Nephron (organoid): ENCODE measurements around the gene GNPTAB.

Experiments used
- H3K27ac Mint-ChIP-seq, 3 experiments: 2 replicates each; pipeline ENCODE4 v1.8.0; 2020; ENCODE audit warnings: mixed read lengths in 3 of 3, mild to moderate bottlenecking in 2 of 3, moderate library complexity in 1 of 3
- H3K27me3 Mint-ChIP-seq: 2 replicates; pipeline ENCODE4 v1.8.0; 2021; ENCODE audit warnings: low read depth, mild to moderate bottlenecking, moderate library complexity, mixed read lengths
- H3K36me3 Mint-ChIP-seq: 2 replicates; pipeline ENCODE4 v1.8.0; 2020; ENCODE audit warnings: low read depth, mixed read lengths
- H3K4me1 Mint-ChIP-seq: 2 replicates; pipeline ENCODE4 v1.8.0; 2020; ENCODE audit warnings: mixed read lengths
- H3K4me3 Mint-ChIP-seq, 3 experiments: 2 replicates each; pipeline ENCODE4 v1.8.0; 2020; ENCODE audit warnings: mild to moderate bottlenecking in 3 of 3, mixed read lengths in 3 of 3, moderate library complexity in 2 of 3
- H3K9me3 Mint-ChIP-seq: 2 replicates; pipeline ENCODE4 v1.8.0; 2020; ENCODE audit warnings: mixed read lengths
- TF ChIP-seq, protein P1 (sequence below), 3 experiments: fragments of 200-600 bp; sonication (generic); IDR thresholded peaks; one replicate each; pipeline ENCODE4 v1.5.0; 2021; ENCODE audit warnings: antibody characterized with exemption in 3 of 3; ENCODE audit not compliant: unreplicated experiment in 3 of 3

The GNPTAB gene

DNA sequence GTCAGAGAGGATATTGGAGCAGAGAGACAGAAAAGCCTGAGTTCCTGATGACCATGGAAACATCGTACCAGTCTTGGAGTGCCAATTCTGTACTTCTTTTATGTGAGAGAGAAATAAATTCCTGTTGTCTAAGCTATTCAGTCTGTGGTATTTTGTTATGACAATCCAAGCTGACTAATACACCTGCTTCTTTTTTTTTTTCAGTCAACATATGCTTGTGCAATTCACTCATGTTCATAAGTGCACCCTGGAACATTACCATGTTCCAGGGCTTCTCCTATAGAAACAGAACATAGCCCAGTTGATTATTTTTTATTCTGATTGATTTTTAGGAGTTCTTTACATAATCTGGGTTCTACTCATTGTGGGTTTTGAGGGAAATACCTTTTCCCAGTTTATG, 135.1 kb downstream of the GNPTAB start:
- H3K36me3 Mint-ChIP-seq, result no peaks in the 10 kb centered on the region
- no peaks in the 10 kb centered on the region for H3K9me3 Mint-ChIP-seq
- TF ChIP-seq, protein P1, sequence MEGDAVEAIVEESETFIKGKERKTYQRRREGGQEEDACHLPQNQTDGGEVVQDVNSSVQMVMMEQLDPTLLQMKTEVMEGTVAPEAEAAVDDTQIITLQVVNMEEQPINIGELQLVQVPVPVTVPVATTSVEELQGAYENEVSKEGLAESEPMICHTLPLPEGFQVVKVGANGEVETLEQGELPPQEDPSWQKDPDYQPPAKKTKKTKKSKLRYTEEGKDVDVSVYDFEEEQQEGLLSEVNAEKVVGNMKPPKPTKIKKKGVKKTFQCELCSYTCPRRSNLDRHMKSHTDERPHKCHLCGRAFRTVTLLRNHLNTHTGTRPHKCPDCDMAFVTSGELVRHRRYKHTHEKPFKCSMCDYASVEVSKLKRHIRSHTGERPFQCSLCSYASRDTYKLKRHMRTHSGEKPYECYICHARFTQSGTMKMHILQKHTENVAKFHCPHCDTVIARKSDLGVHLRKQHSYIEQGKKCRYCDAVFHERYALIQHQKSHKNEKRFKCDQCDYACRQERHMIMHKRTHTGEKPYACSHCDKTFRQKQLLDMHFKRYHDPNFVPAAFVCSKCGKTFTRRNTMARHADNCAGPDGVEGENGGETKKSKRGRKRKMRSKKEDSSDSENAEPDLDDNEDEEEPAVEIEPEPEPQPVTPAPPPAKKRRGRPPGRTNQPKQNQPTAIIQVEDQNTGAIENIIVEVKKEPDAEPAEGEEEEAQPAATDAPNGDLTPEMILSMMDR (IDR thresholded peaks at IDR 0.05; ENCODE audit: unreplicated experiment in 3 of 3), result no peak
- peak overlapping the region; percentile 52 to 96 (median 88) for H3K4me3 Mint-ChIP-seq
- peaks cover 6% of the 10 kb centered on the region for H3K27me3 Mint-ChIP-seq
- H3K4me1 Mint-ChIP-seq, result peaks cover 34% of the 10 kb centered on the region
- H3K27ac Mint-ChIP-seq, result no peak overlapping the region
